Mesothelial cell of epicardium (in vitro differentiated cells): Measurements from ENCODE around the gene OTOG. TPM values are rescaled to one million over a fixed set of nuclear protein-coding genes. Genes with fewer than 3 reads are reported as not detected.

Experiments used
- DNase-seq, 2 experiments: peaks; one replicate each; pipeline ENCODE4 v3.0.0; 2021; ENCODE audit warnings: low spot score in 2 of 2; ENCODE audit not compliant: unreplicated experiment in 2 of 2
- H3K27ac Mint-ChIP-seq: 2 replicates; pipeline ENCODE4 v1.8.0; 2021; ENCODE audit warnings: mixed read lengths
- H3K27me3 Mint-ChIP-seq: 2 replicates; pipeline ENCODE4 v1.8.0; 2021; ENCODE audit warnings: low read depth, mixed read lengths
- H3K36me3 Mint-ChIP-seq: 2 replicates; pipeline ENCODE4 v1.8.0; 2021; ENCODE audit warnings: mixed read lengths
- H3K4me1 Mint-ChIP-seq: 2 replicates; pipeline ENCODE4 v1.8.0; 2021; ENCODE audit warnings: mixed read lengths
- H3K4me3 Mint-ChIP-seq: 2 replicates; pipeline ENCODE4 v1.8.0; 2021; ENCODE audit warnings: mild to moderate bottlenecking, moderate library complexity, mixed read lengths
- H3K9me3 Mint-ChIP-seq: 2 replicates; pipeline ENCODE4 v1.8.0; 2021; ENCODE audit warnings: mixed read lengths
- total RNA-seq: library from RNA; stranded (reverse); gene quantifications from 3 replicates; pipeline ENCODE4 v1.2.1, GENCODE V29; 2021
- TF ChIP-seq, protein P1 (sequence below): fragments of 200-600 bp; sonication (generic); IDR thresholded peaks from one replicate; pipeline ENCODE4 v1.5.0; 2021; ENCODE audit warnings: antibody characterized with exemption; ENCODE audit not compliant: unreplicated experiment

Gene OTOG
- total RNA-seq, 1 donor from 2014 or later: 1.8 TPM

DNA sequence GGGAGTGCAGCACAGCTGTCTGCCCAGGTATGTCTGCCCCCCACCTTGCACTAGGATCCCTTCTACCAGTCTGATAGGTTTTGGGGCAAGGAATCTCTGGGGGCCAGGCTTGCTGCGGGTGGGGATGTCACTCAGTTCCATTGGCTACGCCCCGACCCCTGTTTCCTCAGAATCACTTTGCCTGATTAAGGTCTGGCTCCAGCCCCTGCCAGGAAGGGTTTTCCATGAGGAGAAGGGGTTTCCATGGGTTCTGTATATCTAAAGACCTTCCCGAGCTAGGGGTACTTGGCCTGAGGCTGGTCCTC is 14.0 kb downstream of the OTOG start:
- TF ChIP-seq, protein P1, sequence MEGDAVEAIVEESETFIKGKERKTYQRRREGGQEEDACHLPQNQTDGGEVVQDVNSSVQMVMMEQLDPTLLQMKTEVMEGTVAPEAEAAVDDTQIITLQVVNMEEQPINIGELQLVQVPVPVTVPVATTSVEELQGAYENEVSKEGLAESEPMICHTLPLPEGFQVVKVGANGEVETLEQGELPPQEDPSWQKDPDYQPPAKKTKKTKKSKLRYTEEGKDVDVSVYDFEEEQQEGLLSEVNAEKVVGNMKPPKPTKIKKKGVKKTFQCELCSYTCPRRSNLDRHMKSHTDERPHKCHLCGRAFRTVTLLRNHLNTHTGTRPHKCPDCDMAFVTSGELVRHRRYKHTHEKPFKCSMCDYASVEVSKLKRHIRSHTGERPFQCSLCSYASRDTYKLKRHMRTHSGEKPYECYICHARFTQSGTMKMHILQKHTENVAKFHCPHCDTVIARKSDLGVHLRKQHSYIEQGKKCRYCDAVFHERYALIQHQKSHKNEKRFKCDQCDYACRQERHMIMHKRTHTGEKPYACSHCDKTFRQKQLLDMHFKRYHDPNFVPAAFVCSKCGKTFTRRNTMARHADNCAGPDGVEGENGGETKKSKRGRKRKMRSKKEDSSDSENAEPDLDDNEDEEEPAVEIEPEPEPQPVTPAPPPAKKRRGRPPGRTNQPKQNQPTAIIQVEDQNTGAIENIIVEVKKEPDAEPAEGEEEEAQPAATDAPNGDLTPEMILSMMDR: no peak
- H3K9me3 Mint-ChIP-seq: no peaks in the 10 kb centered on the region
- H3K4me3 Mint-ChIP-seq: no peak overlapping the region
- peaks cover 38% of the 10 kb centered on the region for H3K27me3 Mint-ChIP-seq
- H3K4me1 Mint-ChIP-seq: peaks cover 6% of the 10 kb centered on the region
- no peaks in the 10 kb centered on the region for H3K36me3 Mint-ChIP-seq
- H3K27ac Mint-ChIP-seq: no peak overlapping the region
- no peak for DNase-seq

DNA sequence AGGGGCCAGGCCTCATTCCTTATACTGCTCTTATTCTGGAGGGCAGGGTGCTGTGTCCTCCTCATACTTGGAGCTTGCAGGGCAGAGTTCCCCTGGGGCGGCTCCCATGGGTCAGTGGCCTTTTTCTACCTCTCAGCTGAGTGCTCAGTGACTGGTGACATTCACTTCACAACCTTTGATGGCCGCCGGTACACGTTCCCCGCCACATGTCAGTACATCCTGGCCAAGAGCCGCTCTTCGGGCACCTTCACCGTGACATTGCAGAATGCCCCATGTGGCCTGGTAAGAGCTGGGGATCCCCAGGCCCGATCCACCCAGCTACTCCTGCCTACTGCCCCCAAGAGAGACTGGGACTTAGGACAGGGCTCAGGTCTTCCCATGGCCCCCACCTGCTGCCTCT is 14.5 kb downstream of the OTOG start:
- TF ChIP-seq, protein P1: no peak
- Mint-ChIP-seq H3K36me3 (no peaks in the 10 kb centered on the region), H3K4me1 (peaks cover 6% of the 10 kb centered on the region), H3K27ac (no peak overlapping the region), H3K9me3 (no peaks in the 10 kb centered on the region), H3K4me3 (no peak overlapping the region), H3K27me3 (peaks cover 35% of the 10 kb centered on the region)
- DNase-seq: peak in 1 of 2 experiments; percentile 29

DNA sequence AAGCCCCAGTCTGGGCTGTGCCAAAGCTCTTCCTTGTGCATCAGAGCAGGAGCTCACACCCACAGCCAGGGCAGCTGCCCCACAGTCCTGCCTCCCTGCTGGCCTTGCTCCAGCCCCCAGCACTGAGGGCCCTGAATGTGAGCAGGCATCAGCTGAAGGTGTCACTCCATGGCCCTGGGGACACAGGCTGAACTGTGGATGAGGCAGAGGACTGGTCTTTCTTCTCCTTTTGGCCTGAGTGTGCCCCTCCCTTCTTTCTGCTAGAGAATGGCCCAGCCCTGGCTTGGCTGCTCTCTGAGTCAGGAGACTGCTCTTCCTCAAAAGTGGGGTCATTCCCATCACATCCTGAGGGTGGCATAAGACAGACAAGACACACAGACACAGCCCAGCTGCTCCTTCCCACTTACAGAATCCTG is 16.2 kb downstream of the OTOG start:
- TF ChIP-seq, protein P1: no peak
- H3K36me3 Mint-ChIP-seq: no peaks in the 10 kb centered on the region
- no peak overlapping the region for H3K27ac Mint-ChIP-seq
- H3K9me3 Mint-ChIP-seq: no peaks in the 10 kb centered on the region
- peaks cover 6% of the 10 kb centered on the region for H3K4me1 Mint-ChIP-seq
- no peak overlapping the region for H3K4me3 Mint-ChIP-seq
- H3K27me3 Mint-ChIP-seq: peaks cover 28% of the 10 kb centered on the region
- peak in 1 of 2 experiments; percentile 35 for DNase-seq

DNA sequence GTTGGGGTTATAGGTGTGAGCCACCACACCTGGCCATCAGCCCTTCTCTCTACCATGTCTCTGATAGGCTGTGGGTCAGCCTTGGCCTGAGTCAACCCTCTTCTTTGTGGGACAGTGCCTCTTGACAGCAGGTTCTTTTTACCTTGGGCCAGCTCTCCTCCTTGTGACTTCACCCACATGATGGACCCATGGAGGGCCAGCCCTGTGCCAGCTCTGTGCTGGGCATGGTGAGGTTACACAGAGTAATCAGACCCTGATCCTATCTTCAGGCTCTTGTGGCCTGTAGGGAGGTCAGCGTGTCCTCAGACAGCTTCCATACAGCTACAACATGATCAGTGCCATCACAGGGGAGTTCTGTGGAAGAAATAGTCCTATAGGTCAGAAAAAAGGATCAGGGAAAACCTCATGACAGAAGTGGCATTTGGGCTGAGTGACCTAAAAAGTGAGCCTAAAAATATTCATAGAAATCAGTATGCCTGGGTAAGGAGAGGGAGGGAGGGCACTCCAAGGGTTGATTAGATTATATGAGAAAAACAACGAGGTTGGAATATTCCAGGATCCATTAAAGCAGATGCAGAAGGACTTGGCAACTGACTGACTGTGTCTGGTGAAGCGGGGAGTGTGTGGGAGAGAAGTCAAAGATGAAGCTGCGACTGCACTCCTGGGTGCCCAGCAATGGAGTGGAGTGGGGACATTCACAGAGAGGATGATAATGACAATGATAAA is 17.1 kb downstream of the OTOG start:
- peaks cover 30% of the 10 kb centered on the region for H3K27me3 Mint-ChIP-seq
- no peaks in the 10 kb centered on the region for H3K9me3 Mint-ChIP-seq
- H3K27ac Mint-ChIP-seq: no peak overlapping the region
- TF ChIP-seq, protein P1: no peak
- DNase-seq: peak in 1 of 2 experiments; percentile 17
- H3K4me3 Mint-ChIP-seq: no peak overlapping the region
- H3K36me3 Mint-ChIP-seq: no peaks in the 10 kb centered on the region
- H3K4me1 Mint-ChIP-seq: peaks cover 6% of the 10 kb centered on the region

DNA sequence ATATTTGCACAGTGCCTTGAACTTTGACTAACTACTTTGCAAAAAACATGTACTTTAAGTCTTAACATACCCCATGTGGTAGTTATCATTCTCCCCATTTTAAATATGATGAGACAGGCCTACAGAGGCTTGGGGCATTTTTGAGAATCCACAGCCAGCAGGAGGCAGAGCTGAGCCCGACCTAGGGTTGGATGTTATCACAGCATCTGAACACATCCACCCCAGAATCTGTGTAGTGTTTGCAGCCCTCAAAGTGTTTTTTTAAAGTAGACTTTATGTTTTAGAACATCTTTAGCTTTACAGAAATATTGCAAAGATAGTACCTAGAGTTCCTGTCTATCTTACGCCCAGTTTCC is 17.6 kb downstream of the OTOG start:
- H3K36me3 Mint-ChIP-seq: no peaks in the 10 kb centered on the region
- no peak overlapping the region for H3K27ac Mint-ChIP-seq
- H3K9me3 Mint-ChIP-seq: no peaks in the 10 kb centered on the region
- DNase-seq: no peak
- H3K4me1 Mint-ChIP-seq: peaks cover 6% of the 10 kb centered on the region
- H3K4me3 Mint-ChIP-seq: no peak overlapping the region
- peaks cover 34% of the 10 kb centered on the region for H3K27me3 Mint-ChIP-seq
- TF ChIP-seq, protein P1: no peak

DNA sequence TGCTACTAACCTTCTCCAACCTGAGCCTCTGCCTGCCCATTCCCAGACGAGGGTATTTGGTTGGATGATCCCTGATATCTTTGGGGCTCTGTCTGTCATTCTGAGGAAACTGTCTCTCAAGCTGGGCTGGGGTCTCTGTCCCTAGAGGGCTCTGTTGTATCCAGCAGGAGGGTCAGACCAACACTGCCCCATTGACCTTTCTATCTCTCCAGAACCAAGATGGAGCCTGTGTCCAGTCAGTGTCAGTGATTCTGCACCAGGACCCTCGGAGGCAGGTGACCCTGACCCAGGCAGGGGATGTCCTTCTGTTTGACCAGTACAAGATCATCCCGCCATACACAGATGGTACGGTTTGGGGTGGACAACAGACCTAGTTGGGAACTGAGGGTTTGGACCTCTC is 21.9 kb downstream of the OTOG start:
- Mint-ChIP-seq H3K9me3 (no peaks in the 10 kb centered on the region), H3K36me3 (no peaks in the 10 kb centered on the region), H3K4me3 (no peak overlapping the region), H3K27me3 (peaks cover 59% of the 10 kb centered on the region), H3K4me1 (no peaks in the 10 kb centered on the region), H3K27ac (no peak overlapping the region)
- no peak for DNase-seq
- TF ChIP-seq, protein P1: no peak
